Brain microvascular endothelial cell (primary cell): ENCODE data around the gene CLEC16A.

Experiments used
- DNase-seq: peaks from one replicate; pipeline ENCODE4 v3.0.0-alpha.2; 2020
- H3K27ac ChIP-seq: fragments of 250-450 bp; sonication (Bioruptor Pico); 2 replicates; pipeline ENCODE4 v1.5.1; 2020; ENCODE audit warnings: mild to moderate bottlenecking, moderate library complexity
- H3K27me3 ChIP-seq: fragments of 250-450 bp; sonication (Bioruptor Pico); replicated peaks from 2 replicates; pipeline ENCODE4 v1.5.1; 2020; ENCODE audit warnings: mild to moderate bottlenecking
- H3K36me3 ChIP-seq: fragments of 250-450 bp; sonication (Bioruptor Pico); replicated peaks from 2 replicates; pipeline ENCODE4 v1.5.1; 2020; ENCODE audit warnings: mild to moderate bottlenecking
- H3K4me3 ChIP-seq: 2 replicates; pipeline ENCODE4 v1.5.1; 2011; ENCODE audit warnings: low read depth, mild to moderate bottlenecking, control low read depth, low read length, moderate library complexity
- in situ Hi-C: cut with HindIII; loops from 2 replicates; pipeline ENCODE4 v1.10.0; 2017; ENCODE audit warnings: low sequenced_read_pairs, low pct_ligation_motif_present
- TF ChIP-seq, protein P1 (sequence below): IDR thresholded peaks from 2 replicates; pipeline ENCODE4 v1.5.1; 2011; ENCODE audit warnings: low read depth, mild to moderate bottlenecking, moderate library complexity, low read length, control low read depth, inconsistent platforms; ENCODE audit errors: missing control alignments

CLEC16A gene

DNA sequence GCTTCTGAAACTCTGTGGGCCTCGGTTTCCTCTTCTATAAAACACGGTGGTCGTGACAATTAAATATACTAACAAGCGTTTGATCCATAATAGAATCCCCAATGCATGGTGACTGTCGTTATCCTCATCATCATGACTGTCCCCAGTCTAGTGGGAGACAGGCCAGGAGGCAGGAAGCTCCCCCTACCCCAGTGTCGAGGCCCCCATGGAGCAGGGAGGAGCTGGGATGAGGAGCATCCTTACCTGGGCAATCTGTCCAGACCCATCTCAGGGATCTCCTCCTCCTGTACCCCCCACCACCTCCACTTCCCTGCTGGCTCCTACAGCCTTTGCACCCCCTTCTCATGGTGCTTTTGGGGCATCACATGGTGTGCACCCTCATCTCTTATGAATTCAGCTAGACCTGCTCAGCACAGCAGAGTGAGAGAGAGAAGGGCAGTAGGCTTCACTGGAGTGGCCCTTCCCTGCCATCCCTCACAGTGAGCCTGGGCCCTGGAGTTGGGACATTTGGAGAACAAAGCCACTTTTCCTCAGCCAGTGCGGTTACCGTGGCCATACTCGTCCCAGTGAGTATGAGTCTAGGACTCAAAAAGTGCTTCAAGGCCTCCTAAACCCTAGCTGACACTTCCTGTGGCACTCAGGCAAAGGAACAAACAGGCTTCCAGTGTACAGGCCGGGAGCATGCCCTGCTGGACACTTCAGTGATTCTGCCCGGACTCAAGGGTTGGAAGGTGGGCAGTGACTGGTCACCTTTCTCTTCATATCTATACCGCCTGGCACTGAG is 148.6 kb downstream of the CLEC16A start:
- H3K27me3 ChIP-seq = no peaks in the 10 kb centered on the region
- DNase-seq = no peak
- in situ Hi-C loops = no loop called here
- no peak overlapping the region for H3K4me3 ChIP-seq
- TF ChIP-seq, protein P1, sequence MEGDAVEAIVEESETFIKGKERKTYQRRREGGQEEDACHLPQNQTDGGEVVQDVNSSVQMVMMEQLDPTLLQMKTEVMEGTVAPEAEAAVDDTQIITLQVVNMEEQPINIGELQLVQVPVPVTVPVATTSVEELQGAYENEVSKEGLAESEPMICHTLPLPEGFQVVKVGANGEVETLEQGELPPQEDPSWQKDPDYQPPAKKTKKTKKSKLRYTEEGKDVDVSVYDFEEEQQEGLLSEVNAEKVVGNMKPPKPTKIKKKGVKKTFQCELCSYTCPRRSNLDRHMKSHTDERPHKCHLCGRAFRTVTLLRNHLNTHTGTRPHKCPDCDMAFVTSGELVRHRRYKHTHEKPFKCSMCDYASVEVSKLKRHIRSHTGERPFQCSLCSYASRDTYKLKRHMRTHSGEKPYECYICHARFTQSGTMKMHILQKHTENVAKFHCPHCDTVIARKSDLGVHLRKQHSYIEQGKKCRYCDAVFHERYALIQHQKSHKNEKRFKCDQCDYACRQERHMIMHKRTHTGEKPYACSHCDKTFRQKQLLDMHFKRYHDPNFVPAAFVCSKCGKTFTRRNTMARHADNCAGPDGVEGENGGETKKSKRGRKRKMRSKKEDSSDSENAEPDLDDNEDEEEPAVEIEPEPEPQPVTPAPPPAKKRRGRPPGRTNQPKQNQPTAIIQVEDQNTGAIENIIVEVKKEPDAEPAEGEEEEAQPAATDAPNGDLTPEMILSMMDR = no peak
- H3K36me3 ChIP-seq = no peaks in the 10 kb centered on the region
- H3K27ac ChIP-seq = no peak overlapping the region

- no peak for DNase-seq
- in situ Hi-C loops = no loop called here
- Histone ChIP-seq H3K4me3 (no peak overlapping the region), H3K36me3 (no peaks in the 10 kb centered on the region), H3K27me3 (no peaks in the 10 kb centered on the region), H3K27ac (no peak overlapping the region)
- TF ChIP-seq, protein P1 = no peak
Measured at GRCh38 chr16:11093572-11094074, 149.3 kb downstream of the CLEC16A start.

DNA sequence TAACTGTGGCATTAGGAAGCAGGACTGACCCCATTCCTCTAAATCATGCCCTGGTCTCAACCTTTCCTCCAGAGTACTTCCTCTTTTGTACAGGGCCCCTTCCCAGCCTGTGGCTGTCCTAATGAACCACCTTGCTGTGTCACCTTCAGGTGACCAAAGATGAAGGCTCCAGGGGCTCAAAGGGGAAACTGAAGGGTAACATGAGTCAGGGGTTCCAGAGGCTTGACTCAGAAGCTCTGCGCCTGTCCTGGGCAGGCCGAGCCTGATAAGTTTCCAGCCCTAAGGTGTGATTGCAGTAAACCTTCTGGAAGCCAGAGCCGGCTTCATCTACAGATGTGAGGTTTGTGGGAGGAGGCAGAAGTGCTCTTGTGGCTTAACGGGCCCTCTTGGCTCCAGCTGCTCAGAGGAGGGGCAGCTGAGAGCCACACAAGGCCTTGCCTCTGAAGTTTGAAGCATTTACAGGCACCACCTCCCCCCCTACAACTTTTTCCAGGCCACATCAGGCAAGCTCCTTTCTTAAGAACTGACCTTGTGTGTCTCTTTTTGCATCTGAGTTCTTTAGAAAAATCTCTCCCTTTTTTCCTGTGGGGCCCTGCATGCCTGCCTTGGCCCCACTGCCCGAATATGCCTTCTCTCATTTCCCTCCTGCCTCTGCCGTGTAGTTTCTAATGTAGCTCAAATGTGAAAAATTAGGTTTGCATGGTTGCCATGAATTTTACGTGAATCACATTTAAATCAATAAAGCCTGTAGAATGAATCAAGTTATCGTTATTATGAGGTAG is 149.9 kb downstream of the CLEC16A start:
- Histone ChIP-seq H3K27me3 (no peaks in the 10 kb centered on the region), H3K36me3 (no peaks in the 10 kb centered on the region), H3K4me3 (no peak overlapping the region), H3K27ac (no peak overlapping the region)
- TF ChIP-seq, protein P1 = no peak
- in situ Hi-C loops = no loop called here
- DNase-seq = no peak

DNA sequence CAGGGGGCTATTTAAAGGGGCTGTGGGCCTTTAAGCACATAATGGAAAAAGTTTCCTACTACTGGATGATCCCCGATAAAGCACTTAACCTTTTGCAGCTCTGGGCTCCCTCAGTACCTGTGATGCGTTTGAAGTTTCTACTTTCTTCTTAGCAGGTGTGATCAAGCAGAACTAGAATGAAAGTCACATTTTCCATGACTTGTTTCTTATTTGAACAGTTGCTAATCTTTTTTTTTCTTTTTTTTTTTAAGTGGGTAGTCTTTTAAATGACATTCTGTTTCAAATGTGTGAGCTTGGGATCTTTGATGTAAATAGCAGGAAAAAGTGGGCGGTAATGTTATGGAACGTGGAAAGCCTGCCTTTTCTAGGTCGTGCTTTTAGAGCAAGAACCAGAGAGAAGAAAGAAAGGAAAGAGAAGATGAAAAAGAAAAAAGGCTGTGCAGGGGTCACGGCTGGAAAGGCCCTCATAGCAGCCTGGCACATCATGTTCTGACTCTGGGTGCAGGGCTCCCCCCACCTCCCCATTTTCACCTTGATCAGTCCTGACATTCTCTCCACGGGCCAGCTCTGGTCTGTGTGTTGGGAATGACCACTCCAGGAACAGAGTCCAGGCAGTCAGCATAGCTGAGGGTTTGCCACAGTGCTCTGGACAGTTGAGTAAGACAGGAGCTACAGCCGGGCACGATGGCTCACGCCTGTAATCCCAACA is 150.6 kb downstream of the CLEC16A start:
- H3K4me3 ChIP-seq = no peak overlapping the region
- no peak overlapping the region for H3K27ac ChIP-seq
- H3K36me3 ChIP-seq = no peaks in the 10 kb centered on the region
- no peaks in the 10 kb centered on the region for H3K27me3 ChIP-seq
- TF ChIP-seq, protein P1 = no peak
- DNase-seq = no peak
- in situ Hi-C loops = no loop called here

DNA sequence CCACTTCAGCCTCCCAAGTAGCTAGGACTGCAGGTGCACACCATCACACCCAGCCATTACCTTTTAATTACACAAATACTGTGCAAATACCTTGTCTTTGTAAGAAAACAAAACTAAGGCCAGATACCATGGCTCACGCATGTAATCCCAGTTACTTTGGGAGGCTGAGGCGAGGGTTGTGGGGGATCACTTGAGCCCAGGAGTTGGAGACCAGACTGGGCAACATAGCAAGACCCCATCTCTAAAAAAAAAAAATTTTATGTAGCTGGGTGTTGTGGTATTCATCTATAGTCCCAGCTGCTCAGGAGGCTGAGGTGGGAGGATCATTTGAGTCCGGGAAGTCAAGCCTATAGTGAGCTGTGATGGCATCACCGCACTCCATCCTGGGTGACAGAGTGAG is 151.6 kb downstream of the CLEC16A start:
- Histone ChIP-seq H3K36me3 (no peaks in the 10 kb centered on the region), H3K27me3 (no peaks in the 10 kb centered on the region), H3K27ac (no peak overlapping the region), H3K4me3 (no peak overlapping the region)
- TF ChIP-seq, protein P1 = no peak
- DNase-seq = no peak
- in situ Hi-C loops = no loop called here
